GM19395 (cell line): ENCODE data around the gene OPA3.
A peak's percentile ranks its signal among the peaks of the same experiment; 100 is the strongest.
"Not testable (repeated sequence)": the region's sequence is repeated elsewhere in the genome, so short reads cannot be mapped to it uniquely, and the experiment has no call there.

Experiments used
- ATAC-seq: cut with Tn5 transposase; IDR thresholded peaks from one replicate; pipeline ENCODE4 v1.9.1; 2021; ENCODE audit warnings: mild to moderate bottlenecking, moderate library complexity; ENCODE audit not compliant: unreplicated experiment

The OPA3 gene

DNA sequence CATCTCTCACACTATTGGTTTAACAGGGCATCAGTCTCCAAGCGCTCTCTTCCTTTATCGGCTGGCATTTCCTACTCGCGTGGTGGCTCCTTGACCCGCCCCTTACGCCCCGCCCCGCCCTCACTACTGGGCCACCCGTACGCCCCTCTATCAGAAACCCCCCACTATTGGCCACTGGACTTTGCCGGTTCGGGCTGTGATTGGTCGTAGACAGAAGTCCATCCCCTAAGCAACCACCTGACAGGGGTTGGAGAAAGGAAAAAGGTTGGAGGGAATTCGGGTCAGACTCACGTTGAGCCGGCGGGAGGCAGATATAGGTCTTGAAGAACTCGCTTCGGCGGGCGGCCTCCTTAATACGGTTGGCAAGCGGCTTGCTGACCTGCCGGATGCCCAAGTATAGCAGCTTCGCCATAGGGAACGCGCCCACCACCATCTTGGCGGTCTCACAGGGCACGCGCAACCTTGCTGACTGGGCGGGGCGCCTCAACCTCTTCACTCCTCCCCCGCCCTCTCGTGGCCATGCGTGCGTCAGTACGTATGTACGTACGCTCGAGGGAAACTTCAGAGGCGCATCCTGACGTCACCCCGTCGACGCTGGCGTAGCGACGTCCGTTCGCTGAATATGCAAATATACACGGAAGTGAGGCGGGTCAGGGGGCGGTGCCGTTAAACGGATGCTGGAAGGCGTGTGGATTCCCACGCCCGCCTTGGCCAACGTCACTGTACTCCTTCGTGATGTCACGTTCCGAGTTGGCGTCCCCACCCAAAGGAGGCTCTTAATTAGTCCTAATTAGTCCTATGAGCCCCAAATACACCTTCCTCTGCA lies at the start of gene OPA3:
Gene OPA3 (minus strand): TSS at position 471 of the 826 bp plus-strand sequence. CDS start 38 bp downstream, at position 433.
- peak; percentile 88 for ATAC-seq

DNA sequence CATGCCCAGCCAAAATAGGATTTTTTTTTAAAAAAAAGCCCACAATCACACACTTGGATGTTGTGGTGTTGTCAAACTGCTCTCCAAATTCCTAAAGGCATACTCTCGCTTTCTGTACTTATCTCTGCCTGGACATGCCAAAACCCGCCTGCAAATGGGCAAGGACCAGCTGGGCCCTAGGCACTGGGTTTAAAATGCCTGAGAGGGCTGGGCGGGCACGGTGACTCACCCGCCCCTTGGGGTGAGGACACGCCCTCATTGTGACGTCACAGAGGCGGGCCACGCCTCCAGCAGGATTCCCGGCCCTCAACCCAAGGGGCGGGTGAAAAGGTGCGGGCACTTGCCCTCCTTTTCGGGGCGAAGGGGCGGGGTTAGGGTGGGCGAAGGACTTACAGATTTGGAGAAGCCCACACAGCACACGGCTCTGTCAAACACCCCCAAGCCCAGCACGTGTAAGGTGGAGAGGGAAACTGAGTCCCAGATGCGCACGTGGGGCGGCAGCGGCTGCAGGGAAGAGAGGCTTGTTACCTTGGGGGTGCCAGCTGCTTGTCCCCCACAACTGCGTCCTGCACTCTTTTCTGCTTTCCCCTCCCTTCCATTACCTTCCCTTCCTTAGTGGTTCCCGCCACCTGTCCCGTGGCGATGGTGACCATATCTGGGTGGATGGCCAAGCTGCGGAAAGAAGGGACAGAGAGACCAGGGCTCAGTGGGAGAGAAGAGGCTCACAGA lies 48.0 kb upstream of the OPA3 start:
- no peak for ATAC-seq

DNA sequence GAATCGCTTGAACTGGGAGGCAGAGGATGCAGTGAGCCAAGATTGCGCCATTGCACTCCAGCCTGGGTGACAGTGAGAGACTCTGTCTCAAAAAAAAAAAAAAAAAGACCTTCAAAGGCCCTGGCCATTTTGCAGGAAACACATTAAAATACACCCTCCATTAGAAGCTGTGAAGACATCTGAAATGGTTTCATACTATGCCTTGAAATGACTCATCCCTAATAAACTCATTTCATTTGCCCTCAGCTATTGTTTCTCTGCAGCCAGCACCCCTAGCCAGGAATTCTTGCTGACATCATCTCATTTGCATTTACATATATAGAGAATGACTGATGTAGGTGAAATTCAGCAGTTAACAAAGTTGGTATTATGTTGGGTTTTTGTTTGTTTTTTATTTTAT lies 45.9 kb upstream of the OPA3 start:
- ATAC-seq = no peak

DNA sequence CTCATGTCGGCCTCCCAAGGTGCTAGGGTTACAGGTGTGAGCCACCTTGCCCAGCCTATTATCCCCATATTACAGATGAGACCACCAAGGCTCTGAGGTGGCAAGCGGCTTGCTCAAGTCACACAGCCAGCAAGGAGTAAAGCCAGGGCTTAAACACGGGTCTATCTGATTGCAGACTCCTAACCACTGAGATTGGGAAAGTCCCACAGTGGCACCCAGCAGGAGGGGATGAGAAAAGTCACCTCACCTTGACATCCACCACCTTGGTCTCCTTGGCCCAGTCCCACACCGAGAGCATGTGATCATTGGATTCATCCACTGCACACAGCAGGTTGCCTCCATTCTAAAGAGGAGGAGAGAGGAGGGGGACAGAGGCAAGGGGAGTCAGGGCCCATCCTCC lies 45.1 kb upstream of the OPA3 start:
- no peak for ATAC-seq

DNA sequence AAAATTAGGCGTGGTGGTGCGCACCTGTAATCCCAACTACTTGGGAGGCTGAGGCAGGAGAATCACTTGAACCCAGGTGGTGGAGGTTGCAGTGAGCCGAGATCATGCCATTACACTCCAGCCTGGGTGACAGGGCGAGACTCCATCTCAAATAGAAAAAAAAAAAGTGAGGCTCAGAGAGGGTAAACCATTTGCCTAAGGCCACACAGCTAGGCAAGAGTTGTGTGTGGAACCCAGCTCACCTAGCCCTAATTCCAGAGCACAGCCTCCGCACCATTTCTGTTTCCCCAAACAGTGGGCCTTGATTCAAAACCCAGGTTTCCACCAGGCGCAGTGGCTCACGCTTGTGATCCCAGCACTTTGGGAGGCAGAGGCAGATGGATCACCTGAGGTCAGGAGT lies 43.6 kb upstream of the OPA3 start:
- ATAC-seq = not testable (repeated sequence)

DNA sequence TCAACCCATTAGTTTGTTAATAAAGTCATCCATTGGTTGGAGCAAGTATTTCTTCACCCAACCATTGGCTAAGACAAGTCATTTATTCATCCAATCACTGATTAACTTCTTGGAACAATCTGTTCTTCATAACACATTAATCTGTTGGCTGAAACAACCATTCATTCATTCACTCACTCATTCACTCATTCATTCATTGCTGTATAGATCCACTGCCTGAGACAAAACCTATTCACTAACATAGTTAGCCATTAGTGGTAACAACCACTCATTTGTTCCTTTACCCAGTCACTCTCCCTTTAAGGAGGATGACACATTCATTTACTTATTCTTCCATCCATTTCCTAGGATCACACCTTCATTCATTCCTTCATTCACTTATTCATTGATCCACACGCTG lies 39.4 kb upstream of the OPA3 start:
- no peak for ATAC-seq

DNA sequence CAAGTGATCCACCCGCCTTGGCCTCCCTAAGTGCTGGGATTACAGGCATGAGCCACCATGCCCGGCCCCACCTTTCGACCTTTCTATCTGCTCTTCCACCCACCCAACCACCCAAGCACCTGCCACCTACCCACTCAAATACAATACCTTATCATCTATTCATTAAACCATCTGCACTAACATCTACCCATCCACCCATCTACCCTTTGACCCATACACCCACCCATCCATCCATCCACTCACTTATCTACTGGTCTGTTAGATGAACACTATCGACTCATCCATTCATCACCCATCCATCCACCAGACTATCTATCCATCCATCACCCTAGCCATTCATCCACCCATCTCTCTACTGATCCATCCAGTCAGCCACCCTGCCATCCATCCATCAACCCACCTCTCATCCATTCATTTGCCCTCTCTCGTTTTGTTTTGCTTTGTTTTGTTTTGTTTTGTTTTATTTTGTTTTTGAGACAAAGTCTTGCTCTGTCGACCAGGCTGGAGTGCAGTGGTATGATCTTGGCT lies 37.4 kb upstream of the OPA3 start:
- ATAC-seq = no peak

DNA sequence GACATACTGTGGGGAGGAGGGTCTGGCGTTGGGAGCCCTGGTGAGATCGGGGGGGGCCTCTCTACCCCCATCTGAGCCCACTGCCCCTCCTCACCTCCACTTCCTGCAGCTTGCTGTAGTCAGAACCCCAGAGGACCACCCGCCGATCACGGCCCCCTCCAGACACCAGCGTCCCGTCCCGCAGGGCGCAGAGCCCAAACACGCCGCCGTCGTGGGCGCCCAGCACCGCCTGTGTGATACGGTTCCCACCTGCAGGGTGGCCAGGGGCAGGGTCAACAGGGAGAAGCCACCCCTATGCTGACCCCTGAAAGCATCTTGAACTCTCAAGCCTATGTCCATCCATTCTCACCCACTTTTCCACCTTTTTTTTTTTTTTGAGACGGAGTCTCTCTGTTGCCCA lies 36.8 kb upstream of the OPA3 start:
- no peak for ATAC-seq

DNA sequence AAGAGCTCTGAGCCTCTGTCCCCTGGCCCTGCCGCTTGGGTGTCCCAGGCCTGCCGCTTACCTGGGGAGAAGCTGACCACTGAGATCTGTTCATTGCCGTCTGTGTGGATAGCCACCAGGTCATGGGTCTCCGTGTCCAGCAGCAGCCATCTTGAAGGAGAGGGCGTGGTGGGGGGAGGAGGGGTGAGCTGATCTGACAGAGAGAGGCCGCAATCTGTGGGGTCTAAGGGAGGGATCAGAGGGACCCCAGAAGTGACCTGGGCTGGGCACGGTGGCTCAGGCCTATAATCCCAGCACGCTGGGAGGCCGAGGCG lies 32.1 kb upstream of the OPA3 start:
- no peak for ATAC-seq

DNA sequence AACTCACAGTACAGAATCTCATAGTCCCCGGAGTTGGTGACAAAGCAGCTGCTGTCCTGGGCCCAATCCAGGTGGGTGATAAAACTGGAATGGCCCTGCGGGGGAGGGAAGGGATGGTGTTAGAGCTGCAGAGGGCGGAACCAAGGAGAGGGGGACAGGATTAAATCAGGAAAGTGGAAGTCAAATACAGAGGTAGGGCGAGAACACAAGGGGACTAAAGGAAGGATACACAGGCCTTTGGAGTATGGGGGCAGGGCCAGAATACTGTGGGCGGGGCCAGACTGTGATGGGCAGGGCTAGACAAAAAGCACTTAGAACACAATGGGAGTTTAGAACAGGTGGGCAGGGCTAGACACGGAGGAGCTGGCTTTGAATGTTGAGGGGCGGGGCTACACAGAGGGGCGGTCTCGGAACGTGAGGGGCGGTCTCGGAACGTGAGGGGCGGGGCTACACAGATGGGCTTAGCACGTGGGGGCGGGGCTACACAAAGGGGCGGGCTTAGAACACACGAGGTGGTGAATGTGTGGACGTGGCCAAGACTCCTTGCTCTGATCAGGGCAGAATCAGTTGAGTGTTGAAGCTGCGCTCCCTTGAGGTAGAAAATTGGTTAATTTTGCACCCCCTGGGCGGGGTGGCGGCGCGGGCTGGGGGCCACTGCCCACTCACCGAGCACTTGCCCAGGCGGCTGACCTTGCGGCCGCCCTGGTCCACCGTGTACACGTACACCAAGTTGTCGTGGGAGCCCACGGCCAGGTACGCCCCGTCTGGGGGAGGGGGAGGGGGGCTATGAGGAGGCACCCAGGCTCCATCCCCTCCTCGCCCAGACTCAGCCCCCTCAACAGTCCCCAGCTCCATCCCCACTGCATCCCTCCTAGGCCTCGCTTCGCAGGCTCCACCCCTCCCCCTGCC lies 31.4 kb upstream of the OPA3 start:
- ATAC-seq = no peak

DNA sequence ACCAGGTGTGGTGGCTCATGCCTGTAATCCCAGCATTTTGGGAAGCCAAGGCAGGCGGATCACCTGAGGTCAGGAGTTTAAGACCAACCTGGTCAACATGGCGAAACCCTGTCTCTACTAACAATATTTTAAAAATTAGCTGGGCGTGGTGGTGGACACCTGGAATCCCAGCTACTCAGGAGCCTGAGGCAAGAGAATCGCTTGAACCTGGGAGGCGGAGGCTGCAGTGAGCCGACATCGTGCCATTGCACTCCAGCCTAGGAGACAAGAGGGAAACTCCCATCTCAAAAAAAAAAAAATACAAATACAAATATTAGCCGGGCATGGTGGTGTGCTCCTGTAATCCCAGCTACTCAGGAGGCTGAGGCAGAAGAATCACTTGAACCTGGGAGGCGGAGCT lies 30.5 kb upstream of the OPA3 start:
- not testable (repeated sequence) for ATAC-seq

DNA sequence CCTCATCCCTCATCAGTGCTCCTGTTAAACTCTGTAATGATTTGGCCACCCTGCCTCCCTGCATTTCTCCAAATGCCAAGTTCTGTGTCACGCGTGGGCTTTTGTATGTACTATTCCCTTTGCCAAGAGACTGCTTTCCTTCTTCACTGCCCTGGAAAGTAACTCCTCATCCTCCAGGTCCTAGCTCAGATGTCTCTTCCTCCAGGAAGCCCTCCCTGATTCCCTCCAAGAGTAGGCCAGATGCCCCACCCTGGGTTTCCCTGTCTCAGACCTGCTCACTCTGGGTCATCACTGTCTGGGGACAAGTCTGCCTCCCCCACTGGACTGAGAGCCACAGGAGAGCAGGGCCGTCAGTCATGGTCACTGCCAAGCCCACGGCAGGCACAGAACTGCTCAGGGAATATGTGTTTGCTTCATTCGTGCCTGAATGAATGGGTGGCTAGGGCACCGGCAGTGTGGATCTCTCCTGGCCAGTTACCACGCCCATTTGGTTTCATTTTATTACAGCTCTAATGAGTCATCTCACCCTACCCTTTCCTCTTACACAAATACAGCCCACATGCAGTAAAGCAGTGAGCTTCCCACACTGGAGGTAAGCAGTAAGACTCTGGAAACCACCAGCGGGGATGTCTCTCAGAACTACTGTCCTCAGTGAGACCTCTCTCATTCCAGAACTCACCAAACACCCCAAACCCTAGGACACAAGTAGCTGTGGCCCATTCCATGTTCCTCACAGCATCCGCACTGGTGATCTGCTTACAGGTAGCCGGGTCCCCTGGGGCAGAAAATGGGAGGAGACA lies 29.5 kb upstream of the OPA3 start:
- no peak for ATAC-seq

DNA sequence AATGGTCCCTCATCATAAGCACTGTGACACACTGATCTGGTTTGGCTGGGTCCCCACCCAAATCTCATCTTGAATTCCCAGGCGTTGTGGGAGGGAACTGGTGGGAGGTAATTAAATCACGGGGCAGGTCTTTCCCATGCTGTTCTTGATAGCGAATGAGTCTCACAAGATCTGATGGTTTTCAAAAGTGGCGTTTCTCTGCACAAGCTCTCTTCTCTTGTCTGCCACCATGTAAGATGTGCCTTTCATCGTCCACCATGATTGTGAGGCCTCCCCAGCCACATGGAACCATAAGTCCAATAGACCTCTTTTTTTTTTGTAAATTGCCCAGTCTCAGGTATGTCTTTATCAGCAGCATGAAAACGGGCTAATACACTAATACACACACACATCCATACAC lies 24.3 kb upstream of the OPA3 start:
- ATAC-seq = no peak

DNA sequence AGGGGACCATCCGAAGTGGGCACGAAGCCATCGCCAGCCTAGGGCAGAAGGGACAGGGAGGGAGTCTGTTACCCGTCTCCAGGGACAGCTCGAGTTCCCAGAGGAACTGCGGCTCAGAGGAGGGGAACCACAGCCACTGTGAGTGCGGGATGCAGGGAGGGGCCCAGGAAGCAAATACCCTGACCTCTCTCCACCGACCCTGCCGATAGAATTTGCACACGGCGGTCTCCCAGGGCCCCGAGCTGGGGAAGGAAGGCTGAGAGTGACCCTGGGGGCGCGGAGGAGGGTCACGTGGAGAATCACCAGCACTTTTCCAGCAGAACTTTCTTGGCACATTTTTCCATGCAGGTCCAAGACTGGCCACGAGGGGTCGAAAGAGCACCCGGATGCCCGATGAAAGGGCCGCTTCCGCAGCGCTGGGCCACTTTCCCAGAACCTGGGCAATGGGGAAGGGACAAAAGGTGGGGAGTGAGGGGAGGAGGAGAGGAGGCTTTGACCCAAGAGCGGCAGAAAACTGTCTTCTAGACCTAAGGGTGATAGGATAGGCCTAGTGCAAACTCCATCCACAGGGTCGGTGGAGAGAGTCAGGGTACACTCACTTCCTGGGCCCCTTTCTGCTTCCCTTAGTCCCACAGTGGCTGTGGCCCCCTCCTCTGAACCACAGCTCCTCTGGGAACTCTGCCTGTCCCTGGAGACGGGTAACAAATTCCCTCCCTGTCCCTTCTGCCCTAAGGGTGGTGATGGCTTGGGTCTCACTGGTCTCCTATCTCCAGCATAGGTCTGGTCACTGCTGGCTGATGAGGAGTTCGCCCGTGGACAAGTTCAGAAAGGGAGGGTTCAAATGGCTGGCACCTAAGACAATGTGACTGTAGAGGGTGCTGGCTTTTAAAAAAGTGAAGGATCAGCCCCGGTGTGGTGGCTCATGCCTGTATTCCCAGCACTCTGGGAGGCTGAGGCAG lies 22.7 kb upstream of the OPA3 start:
- no peak for ATAC-seq

DNA sequence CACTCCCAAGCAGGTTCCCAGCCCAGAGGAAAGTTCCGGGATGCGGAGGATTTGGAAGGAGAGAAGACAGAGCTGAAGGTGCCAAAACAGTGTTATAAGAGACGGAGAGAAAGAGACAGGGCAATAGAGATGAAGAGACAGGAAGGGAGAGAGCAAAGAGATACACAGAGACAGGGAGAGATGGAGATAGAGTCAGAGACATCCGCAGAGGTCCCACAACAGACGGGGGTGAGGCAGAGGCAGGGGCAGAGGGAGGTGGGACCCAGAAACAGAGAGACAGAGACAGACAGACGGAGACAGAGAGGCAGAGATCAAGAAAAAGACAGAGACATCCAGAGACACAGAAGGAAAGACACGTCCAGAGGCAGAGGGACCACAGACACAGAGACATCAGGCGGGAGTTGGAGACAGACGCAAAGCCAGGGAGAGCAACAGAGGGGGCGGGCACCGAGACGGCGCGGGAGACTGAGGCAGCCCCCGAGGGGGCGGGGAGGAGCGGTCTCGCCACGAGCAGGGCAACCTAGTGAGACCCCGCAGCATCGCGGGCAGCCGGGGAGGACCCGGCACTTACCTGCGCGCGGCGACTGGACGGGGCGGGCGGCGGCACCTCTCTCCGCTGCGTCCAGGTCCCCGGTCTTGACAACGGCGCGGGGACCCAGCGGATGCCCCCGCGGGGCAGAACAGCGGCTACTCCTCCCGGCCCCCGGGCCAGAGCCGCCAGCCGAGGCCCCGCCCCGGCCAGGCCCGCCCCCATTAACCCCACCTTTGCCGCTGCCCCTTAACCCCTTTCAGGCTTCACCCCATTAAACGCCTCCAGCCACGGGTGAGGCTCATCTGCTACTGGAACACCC lies 17.1 kb upstream of the OPA3 start, which contains the start of gene GPR4:
Gene GPR4 (minus strand): TSS at position 689 of the 851 bp plus-strand sequence. CDS start 10,346 bp downstream, outside the sequence.
- no peak for ATAC-seq

DNA sequence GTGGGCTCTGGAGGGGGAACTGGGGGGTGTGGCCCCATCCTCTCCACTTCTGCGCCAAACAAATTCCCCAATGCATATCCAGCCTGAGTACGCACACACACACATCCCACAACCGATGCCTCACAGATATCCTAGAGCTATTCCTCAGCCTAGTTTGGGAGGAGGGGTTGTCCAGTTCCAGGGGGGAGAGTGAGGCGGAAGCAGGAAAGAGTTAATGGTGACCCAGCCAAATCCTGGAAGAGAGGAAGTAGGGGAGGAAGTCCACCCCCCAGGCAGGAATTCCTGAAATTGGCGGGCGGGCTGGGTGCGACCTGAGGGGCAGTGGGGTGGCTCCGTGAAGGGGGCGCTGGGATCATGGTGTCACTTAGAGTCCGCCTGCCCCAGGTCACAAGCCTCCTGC lies 16.5 kb upstream of the OPA3 start:
- no peak for ATAC-seq

DNA sequence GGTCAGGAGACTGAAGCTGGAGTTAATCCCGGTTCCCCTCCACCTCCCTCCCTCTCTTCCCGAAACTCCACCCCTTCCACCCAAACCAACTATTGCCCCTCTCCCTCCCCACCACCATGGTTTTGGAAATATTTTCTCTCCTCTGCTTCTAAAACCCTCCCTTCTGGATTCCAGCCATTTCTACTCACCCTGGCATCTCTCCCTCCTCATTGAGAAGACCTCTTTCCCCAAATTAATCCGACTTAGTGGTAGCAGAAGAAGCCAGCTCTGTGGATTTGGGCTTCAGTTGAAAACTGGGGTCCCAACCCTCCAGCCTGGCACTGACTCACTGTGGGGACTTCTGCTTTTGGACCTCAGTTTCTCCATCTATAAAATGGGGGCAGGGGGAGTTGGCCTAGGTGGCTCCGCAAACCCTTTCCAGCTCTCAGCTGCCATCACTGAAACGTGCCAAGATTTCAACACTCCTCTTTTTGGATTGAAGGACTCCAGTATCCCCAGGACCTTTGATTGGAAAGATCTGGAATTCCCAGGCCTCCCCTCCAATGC lies 15.8 kb upstream of the OPA3 start:
- no peak for ATAC-seq

DNA sequence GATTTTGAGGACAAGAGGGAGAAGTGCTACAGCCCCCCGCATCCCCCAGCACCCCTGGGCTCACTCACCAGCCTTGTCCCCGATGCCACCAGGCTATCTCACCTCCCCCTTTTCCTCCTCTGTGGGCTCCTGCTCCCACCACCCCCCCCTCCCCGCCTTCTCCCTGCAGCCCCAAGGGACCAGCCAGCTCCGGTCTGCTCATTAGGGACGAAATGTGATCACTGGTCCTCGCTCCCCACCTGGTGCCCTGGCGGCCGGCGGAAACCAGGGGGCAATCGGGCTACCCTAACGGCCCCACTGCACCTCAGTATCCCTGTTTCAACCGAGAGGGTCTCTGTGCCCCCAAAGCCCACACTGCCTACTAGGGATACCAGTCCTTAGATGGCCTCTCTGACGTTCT lies 14.7 kb upstream of the OPA3 start:
- ATAC-seq = no peak
